HG03045 (cell line): ENCODE measurements around the gene UVSSA.

Source experiments
- ATAC-seq: cut with Tn5 transposase; IDR thresholded peaks from one replicate; pipeline ENCODE4 v1.9.1; 2021; ENCODE audit warnings: mild to moderate bottlenecking, moderate library complexity; ENCODE audit not compliant: unreplicated experiment

The UVSSA gene

GRCh38 chr4:1404573-1405253 is 57.7 kb downstream of the UVSSA start:
- no peak for ATAC-seq

DNA sequence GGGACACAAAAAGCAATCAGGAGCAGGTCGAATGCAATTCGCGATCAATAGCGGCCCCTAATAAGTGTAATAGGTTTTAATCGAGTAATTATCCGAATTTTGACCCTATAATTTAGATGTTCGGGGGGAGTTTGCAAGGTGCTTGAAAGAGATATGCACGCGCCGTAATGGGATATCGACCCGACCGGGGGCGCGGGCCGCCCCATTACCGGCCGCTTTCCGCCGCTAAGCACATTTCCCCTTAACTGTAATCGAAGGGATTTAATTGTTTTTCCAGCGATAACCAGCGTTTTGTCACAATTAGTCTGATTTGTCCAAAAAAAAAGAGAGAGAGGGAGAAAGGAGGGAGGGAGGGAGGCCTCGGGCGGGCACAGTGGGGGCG is 58.2 kb downstream of the UVSSA start:
- no peak for ATAC-seq

- no peak for ATAC-seq
These were observed 58.8 kb downstream of the UVSSA start for GRCh38 chr4:1405636-1406393.

DNA sequence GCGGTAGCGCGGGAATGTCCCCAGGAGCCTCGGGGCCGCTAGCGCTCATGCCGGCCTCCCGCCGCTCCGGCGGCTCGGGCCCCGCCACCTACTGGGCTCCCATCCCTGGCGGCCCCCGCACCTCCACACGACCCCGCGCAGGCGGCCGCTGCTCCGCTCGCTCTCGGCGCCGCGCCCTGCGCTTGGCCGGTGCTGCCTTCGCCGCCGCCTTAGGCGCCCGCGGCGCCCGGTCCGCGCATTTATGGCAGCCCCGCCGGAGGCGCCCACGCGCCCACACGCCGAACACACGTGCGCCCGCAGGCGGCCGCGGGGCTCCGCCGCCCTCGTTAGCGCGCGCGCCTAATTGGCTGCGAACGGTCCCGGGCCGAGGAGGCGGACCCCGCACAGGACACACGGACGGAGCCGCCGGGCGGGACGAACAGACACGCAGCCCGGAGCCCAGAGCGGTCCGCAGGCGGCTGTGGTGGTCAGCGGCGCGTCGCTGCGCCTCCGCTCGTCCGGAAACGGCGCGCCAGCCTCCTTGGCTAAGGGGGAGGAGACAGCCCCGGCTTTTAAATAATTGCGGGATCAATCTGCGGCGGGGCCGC is 59.5 kb downstream of the UVSSA start, which contains the start of gene NKX1-1:
Gene NKX1-1 (minus strand): TSS at position 49 of the 587 bp plus-strand sequence. CDS start 0 bp downstream, at position 49.
- ATAC-seq, result no peak

DNA sequence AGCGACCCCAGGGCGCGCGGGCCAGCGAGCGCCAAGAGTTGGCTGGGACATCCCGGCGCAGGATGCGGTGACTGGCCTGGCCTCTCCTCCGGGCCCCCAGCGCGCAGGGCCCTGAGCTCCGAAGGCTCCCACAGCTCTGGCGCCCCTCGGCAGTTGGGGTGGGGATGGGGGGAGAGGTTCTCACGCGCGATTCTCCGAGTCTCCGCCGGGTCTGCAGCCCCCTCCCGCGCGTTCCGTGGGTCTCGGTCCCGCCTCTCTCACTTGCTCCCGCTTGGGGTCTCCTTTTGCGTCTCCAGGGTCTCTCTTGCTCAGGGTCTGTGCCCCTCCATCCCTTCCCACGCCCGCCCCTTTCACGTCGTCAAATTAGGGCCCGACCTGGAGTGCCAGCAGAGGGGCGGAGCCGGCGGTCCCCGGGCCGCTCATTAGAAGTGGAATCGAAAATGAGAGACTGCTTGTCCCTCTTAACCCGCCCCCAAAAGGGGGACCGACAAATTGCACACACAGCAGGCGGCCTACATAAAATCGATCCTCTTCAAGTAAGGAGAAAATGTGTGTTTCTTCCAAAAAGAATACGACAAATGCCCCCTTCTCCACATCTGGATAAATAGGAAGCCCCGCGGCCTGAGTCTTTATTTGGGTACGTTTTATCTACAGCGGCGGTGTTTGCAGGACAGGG is 60.1 kb downstream of the UVSSA start:
- ATAC-seq, result no peak

- no peak for ATAC-seq
These were observed 60.8 kb downstream of the UVSSA start for GRCh38 chr4:1407657-1408333.

- no peak for ATAC-seq
These were observed 61.4 kb downstream of the UVSSA start for GRCh38 chr4:1408418-1408817.

- no peak for ATAC-seq
These were observed 62.1 kb downstream of the UVSSA start for GRCh38 chr4:1409079-1409478.

DNA sequence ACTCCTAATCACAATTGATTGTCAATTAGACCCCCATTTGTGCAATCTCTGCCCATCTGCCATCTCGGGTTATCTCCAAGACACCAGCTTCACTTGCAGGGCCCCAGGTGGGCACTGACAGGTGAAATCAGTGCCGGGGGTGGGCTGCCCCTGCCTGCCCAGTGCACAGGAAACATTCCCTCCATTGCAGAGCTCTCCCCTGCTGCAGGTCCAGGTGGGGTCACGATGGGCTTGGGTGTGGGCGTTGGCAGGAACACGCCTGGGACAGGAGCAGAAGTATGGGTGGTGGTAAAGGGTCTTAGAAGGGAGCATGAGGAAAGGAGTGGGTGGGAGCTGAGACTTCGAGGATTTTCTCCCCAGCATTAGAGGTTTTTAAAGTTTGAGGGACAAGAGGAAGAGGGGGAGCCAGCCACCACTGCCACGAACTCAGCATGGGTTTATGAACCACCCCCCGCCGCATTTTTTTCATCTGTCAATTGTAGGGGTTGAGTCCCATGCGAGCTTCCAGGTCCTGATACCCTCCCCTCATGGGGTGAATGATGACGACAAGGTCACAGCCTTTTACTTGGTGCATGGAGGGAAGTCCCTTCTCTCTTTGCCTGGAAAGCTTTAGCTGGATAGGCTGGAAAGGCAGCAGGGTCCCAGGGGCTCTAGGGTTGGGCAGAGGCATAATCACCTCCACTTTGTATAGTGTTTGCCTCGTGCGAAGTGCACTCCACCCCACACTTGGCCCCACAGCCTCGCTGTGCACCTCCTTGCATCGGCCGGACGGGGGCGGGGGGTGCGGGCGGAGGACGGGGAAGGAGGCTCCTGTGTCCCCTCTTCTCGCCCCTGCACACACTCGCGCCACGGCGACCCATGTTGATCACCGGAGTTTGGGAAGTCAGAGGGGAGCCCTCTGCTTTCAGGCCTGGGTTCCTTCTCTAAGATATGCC is 62.8 kb downstream of the UVSSA start:
- no peak for ATAC-seq

DNA sequence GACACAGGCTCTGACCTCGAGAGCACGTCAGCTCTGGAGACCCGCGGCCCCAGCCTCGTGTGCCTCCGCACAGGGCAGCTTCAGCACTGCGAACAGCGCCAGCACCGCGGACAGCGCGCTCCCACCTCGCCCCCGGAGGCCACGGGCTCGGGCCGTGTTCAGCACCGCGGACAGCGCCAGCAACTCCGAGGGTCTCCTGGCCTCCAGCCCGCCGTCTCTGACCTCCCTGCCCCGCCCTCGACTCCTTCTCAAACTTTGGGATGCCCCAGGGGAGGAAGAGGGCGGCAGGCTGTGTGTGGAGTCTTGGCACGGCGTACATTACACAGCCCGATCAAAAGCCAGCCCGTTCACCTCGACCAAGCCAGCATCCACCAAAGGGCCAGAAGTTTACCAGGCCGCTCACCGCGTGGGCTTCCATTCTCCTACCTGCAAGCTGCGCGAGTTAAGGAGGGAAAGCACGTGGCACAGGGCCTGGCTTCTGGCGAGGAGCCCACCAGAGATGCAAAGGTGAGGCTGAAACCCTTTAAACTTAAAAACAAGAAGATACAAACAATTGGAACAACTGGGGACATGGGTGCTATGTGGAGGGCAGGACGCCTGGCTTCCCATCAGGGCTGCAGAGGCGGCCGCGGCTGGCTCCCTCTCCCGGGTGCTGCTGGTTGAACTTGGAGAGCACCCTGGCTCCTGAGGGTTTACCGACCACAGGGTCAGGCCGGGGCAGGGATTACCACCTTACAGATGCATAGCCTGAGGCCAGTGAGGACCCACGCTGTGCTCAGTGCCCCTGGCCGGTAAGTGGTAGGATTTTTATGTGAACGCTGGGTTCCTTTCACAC is 63.7 kb downstream of the UVSSA start:
- no peak for ATAC-seq

DNA sequence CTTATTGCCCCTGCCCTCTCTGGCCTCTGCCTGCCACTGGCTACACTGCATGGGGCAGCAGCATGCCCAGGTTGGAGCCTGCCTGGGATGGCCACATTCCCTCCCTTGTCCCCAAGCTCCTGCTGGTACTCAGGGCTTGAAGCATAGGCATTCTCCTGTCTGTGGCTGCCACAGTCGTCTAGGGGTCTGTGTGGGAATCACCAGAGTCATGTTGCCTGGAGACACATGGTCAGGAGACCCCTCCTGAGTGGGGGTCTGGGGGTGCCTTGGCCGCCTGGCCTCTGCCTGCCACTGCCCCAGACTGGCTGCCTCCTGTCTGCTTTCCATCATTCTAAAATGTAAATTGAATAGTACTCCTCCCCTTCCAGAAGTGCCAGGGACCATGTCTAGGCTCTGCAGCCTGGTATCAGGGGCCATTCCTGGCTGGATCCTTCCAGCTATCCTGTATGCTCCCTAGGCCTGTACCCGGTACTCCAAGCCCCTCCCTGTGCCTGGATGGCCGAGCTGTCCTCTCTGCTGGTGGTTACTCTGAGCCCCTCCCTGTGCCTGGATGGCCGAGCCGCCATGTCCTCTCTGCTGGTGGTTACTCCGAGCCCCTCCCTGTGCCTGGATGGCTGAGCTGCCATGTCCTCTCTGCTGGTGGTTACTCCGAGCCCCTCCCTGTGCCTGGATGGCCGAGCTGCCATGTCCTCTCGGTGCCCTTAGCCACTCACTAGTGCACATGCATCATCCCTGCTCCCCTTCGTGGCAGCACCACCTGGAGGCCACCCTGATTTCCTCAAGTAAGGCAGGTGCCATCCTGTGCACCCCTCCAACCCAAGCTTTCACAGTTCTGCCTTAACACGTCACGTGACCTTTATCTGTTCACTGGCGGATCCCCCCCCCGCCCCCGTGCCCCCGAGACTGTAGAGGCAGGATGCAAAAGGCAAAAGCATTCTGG is 64.7 kb downstream of the UVSSA start:
- no peak for ATAC-seq

DNA sequence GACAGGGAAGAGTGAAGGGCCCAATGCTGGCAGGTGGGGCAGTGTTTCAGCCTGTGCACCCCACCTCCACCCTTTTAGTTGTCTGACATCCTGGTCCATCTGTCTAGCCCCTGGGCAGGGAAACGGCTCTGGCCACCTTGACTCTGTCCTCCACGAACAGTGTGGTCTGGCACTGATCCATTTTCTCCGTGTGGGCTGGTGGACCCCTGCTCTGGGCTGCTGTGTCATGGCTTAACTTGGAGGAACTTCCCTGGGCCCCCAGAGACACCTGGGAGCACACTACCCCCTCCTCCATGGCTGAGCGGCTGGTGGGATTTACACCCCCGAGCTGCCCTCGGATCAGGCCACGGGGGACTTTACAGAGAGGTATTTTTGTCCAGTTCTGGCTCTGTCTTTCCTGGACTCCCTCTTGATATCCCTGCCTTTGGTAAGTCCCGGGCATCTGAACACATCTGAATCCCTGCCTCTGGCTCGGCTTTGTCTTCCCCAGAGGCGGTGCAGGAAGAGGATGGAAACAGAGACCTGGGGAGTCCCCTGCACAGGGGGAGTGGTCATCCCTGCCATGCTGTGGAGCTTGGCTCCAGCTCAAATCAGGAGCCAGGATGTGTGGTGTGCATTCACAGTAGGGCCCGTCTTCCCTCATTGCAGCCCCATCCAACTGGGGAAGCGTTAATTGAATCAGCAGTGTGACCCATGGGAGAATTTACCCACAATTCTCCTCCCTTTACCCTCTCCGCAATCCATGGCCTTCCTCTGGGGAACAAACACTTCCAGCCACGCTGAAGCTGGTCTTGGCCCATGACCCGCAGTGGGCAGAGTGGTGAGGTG is 65.6 kb downstream of the UVSSA start:
- no peak for ATAC-seq

- no peak for ATAC-seq
These were observed 66.2 kb downstream of the UVSSA start for GRCh38 chr4:1413204-1413663.

DNA sequence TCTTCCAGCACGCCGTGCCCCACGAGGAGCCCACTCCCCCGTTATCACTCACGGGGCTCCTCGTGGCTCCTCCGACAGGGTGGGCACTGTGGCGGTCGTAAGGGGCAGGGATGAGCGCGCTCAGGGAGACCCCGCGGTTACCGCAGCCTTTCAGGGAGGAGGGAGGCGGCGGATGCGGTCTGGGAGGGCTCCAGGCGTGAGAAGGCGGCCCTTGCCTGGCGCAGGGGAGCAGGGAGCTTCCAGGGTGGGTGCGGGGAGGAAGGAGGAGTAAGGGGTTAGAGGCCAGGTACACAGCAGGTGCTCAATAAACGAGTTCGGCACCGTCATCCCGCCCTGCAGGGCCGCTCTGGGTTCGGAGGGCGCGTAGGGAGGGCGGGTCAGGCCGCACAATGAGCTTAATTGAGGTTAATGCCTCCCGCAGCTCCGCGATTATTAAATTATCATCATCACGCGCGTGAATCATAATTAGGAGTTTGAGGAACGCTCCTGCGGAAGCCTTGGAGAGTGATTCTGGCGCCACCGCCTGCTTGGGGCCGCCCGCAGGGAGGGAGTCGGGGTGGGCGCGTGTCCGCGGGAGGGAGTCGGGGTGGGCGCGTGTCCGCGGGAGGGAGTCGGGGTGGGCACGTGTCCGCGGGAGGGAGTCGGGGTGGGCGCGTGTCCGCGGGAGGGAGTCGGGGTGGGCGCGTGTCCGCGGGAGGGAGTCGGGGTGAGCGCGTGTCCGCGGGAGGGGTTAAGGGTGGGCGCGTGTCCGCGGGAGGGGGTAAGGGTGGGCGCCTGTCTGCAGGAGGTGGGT is 66.9 kb downstream of the UVSSA start:
- no peak for ATAC-seq

DNA sequence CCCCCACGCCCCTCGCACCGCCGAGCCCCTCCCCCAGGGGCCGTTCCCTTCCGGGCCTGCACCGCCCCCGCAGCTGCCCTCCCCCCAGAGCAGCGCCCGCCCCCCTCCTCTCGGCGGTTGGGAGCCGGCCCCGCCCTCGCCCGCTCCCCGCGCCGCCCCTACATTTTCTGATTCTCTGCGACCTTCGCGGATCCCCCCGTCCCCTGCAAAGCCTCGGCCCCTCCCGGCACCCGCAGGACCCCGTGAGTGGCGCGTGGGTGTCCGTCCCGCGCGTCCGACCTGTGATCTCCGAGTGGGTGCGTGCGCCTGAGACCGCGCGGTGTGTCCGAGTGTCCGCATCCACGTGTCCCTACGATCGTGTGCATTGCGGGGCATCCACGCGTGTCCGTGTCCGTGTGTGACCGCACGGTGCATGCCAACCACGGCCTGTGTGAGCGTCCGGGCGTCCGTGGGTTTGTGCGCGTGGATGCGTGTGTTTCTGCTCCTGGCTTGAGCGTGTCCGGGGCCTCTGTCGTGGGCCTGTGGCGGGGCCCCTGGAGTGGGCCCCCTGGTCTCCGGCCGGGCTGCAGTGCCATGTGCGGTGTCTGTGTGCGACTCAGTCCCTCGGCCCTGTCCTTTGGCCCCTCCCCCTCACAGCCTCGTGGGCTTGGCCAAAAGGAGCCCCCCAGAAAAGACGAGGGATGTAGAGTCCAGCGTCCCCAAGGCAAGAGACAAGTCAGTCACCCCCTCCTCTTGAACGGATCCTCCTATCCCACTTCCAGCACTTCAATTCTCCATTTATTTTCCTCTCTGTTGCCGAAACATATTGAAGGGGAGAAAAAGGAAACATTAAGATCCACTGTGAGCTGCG is 68.0 kb downstream of the UVSSA start:
- ATAC-seq, result no peak
